NB4 (cell line): ENCODE results near the gene NELFCD.

Source experiments
- CTCF ChIP-seq: IDR thresholded peaks from one replicate; pipeline ENCODE4 v1.5.1; 2012; ENCODE audit warnings: low read depth, low read length
- POLR2A ChIP-seq: IDR thresholded peaks from 2 replicates; pipeline ENCODE4 v1.6.1; 2011; ENCODE audit warnings: mild to moderate bottlenecking; ENCODE audit not compliant: insufficient read length; ENCODE audit errors: extremely low read depth

- TF ChIP-seq CTCF (no peak), POLR2A (no peak)
Measured at GRCh38 chr20:58969439-58969838, 11.6 kb upstream of the NELFCD start.
